K562 (cell line): ENCODE data around the gene WDR49.

Experiments used
- COPS2 ChIP-seq: fragments of 450-650 bp; conservative IDR thresholded peaks from 2 replicates; pipeline ENCODE4 v1.6.1; 2016; ENCODE audit warnings: mild to moderate bottlenecking, moderate library complexity
- KLF13 ChIP-seq: fragments of 450-650 bp; IDR thresholded peaks from 2 replicates; pipeline ENCODE4 v1.6.1; 2016; ENCODE audit warnings: missing genetic modification characterization, low read depth, mild to moderate bottlenecking, missing compliant biosample characterization, moderate library complexity, borderline replicate concordance
- NELFE ChIP-seq: IDR thresholded peaks from 2 replicates; pipeline ENCODE4 v1.6.1; 2011; ENCODE audit warnings: mild to moderate bottlenecking; ENCODE audit not compliant: insufficient read depth, insufficient read length
- NRF1 ChIP-seq, 2 experiments: fragments of 450-650 bp; IDR thresholded peaks in 1 of 2; conservative IDR thresholded peaks in 1 of 2; 2 replicates each; pipeline ENCODE4 v1.6.1; 2014; ENCODE audit warnings: mild to moderate bottlenecking in 2 of 2
- POLR2A ChIP-seq: fragments of 450-650 bp; conservative IDR thresholded peaks from 2 replicates; pipeline ENCODE4 v1.6.1; 2016
- RNF2 ChIP-seq: sonication (generic); IDR thresholded peaks from 2 replicates; pipeline ENCODE4 v1.6.1; 2016
- ZNF384 ChIP-seq: IDR thresholded peaks from 2 replicates; pipeline ENCODE4 v1.6.1; 2012; ENCODE audit warnings: low read depth, low read length, improper control_type of control experiment
- TF ChIP-seq, protein P1 (sequence below), 3 experiments: IDR thresholded peaks in 2 of 3; conservative IDR thresholded peaks in 1 of 3; 2 replicates each; pipeline ENCODE4 v1.5.1; 2011 to 2012; ENCODE audit warnings: low read length in 3 of 3, mild to moderate bottlenecking in 3 of 3, control low read depth in 2 of 3, improper control_type of control experiment in 1 of 3, inconsistent platforms in 1 of 3, low read depth in 1 of 3, mixed read lengths in 1 of 3, moderate library complexity in 1 of 3; ENCODE audit not compliant: insufficient read depth in 2 of 3
- TF ChIP-seq, protein P2 (sequence below): fragments of 450-650 bp; formaldehyde crosslinking; IDR thresholded peaks from 2 replicates; pipeline ENCODE4 v1.4.0; 2022; ENCODE audit warnings: mild to moderate bottlenecking, moderate library complexity

DNA sequence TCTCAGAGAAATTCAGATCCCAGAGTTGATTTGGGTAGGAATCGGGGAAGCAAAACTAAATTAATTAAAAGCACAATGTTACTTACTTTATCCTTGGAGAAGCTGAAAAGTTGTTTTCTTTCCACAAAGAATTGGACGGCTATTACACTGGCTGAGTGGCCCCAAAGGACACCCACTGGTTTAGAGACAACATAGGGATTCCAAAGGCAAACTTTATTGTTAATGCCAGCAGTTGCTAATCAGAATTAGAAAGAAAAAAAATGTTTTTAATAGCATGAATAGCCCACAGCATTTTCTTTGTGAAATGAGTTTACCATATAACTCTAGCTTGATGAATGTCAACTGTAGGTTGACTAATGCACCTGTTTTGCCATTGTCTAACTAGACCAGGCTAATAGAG, 51.7 kb downstream of the WDR49 start:
- TF ChIP-seq, protein P1, sequence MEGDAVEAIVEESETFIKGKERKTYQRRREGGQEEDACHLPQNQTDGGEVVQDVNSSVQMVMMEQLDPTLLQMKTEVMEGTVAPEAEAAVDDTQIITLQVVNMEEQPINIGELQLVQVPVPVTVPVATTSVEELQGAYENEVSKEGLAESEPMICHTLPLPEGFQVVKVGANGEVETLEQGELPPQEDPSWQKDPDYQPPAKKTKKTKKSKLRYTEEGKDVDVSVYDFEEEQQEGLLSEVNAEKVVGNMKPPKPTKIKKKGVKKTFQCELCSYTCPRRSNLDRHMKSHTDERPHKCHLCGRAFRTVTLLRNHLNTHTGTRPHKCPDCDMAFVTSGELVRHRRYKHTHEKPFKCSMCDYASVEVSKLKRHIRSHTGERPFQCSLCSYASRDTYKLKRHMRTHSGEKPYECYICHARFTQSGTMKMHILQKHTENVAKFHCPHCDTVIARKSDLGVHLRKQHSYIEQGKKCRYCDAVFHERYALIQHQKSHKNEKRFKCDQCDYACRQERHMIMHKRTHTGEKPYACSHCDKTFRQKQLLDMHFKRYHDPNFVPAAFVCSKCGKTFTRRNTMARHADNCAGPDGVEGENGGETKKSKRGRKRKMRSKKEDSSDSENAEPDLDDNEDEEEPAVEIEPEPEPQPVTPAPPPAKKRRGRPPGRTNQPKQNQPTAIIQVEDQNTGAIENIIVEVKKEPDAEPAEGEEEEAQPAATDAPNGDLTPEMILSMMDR (IDR thresholded peaks at IDR 0.05 in 2 of 3, conservative IDR thresholded peaks at IDR 0.05 in 1 of 3; ENCODE audit: insufficient read depth in 2 of 3, low read depth in 1 of 3, low read length in 3 of 3): no peak
- no peak for TF ChIP-seq RNF2
- TF ChIP-seq KLF13 (tag): no peak
- no peak for TF ChIP-seq NELFE
- TF ChIP-seq, protein P2, sequence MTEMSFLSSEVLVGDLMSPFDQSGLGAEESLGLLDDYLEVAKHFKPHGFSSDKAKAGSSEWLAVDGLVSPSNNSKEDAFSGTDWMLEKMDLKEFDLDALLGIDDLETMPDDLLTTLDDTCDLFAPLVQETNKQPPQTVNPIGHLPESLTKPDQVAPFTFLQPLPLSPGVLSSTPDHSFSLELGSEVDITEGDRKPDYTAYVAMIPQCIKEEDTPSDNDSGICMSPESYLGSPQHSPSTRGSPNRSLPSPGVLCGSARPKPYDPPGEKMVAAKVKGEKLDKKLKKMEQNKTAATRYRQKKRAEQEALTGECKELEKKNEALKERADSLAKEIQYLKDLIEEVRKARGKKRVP (CRISPR knock-in tag): no peak
- no peak for TF ChIP-seq NRF1 (conservative IDR thresholded peaks at IDR 0.05 in 1 of 2, IDR thresholded peaks at IDR 0.05 in 1 of 2)
- TF ChIP-seq POLR2A: no peak
- TF ChIP-seq ZNF384: no peak
- no peak for TF ChIP-seq COPS2
